ENCODE measurements around the gene ACVR2B. TPM values are rescaled to one million over a fixed set of nuclear protein-coding genes. Genes with fewer than 3 reads are reported as not detected.

The ACVR2B gene
- total and polyA plus RNA-seq, 2 experiments from 2014 or later = 27.9 to 98.7 TPM

- H3K27ac Mint-ChIP-seq = no peak overlapping the region
- H2AFZ ChIP-seq = no peak overlapping the region
- ATAC-seq (no peak), DNase-seq (ENCODE audit: low spot score) (peak; percentile 33)
- no peaks in the 10 kb centered on the region for H3K36me3 ChIP-seq (ENCODE audit: insufficient read depth)
- H3K4me3 ChIP-seq = no peak overlapping the region
- peaks cover 14% of the 10 kb centered on the region for H3F3A ChIP-seq (replicated peaks; ENCODE audit: low read depth)
- peaks cover 61% of the 10 kb centered on the region for H4K20me1 ChIP-seq (replicated peaks; ENCODE audit: insufficient read depth)
- H3K27me3 Mint-ChIP-seq (ENCODE audit: insufficient read depth, low read depth, poor library complexity) = peaks cover 19% of the 10 kb centered on the region
- H3K27ac ChIP-seq (ENCODE audit: low read depth) = no peak overlapping the region
- peaks cover 75% of the 10 kb centered on the region for H3K79me2 ChIP-seq (replicated peaks; ENCODE audit: insufficient read depth)
- H3K27me3 ChIP-seq (ENCODE audit: insufficient read depth) = no peaks in the 10 kb centered on the region
- H3K9me2 ChIP-seq (ENCODE audit: insufficient read depth) = no peaks in the 10 kb centered on the region
- no peak for TF ChIP-seq ZNF114 (CRISPR knock-in tag; IDR thresholded peaks at IDR 0.05)
- H3K36me3 Mint-ChIP-seq (ENCODE audit: low read depth) = peaks cover 2% of the 10 kb centered on the region; the same call in 1 of the 3 replicates
- peaks cover 52% of the 10 kb centered on the region for H3K4me1 Mint-ChIP-seq
- H3K4me3 Mint-ChIP-seq = peak overlapping the region; percentile 21; the same call in 1 of the 3 replicates
- peaks cover 32% of the 10 kb centered on the region for H3K4me1 ChIP-seq (ENCODE audit: insufficient read depth)
- H3K4me2 ChIP-seq = 0 out of 2 replicates have a peak overlapping the region, but pooled peaks have one; percentile 43
- H3K9me3 Mint-ChIP-seq = peaks cover 2% of the 10 kb centered on the region; the same call in 1 of the 3 replicates
Observed at GRCh38 chr3:38457111-38458003, 3.7 kb downstream of the ACVR2B start.

- Mint-ChIP-seq H3K4me3 (no peak overlapping the region; the same call in 2 of the 3 replicates), H3K27ac (no peak overlapping the region; the same call in 1 of the 2 replicates), H3K36me3 (ENCODE audit: low read depth) (peaks cover 2% of the 10 kb centered on the region; the same call in 1 of the 3 replicates), H3K4me1 (peaks cover 46% of the 10 kb centered on the region), H3K9me3 (peaks cover 2% of the 10 kb centered on the region; the same call in 1 of the 3 replicates), H3K27me3 (ENCODE audit: insufficient read depth, low read depth, poor library complexity) (peaks cover 14% of the 10 kb centered on the region)
- no peak for ATAC-seq
- H4K20me1 ChIP-seq (replicated peaks; ENCODE audit: insufficient read depth) = peaks cover 77% of the 10 kb centered on the region
- H3K4me3 ChIP-seq = no peak overlapping the region
- H3K36me3 ChIP-seq (ENCODE audit: insufficient read depth) = no peaks in the 10 kb centered on the region
- H3K79me2 ChIP-seq (replicated peaks; ENCODE audit: insufficient read depth) = peaks cover 91% of the 10 kb centered on the region
- peaks cover 26% of the 10 kb centered on the region for H3K4me1 ChIP-seq (ENCODE audit: insufficient read depth)
- no peaks in the 10 kb centered on the region for H3K27me3 ChIP-seq (ENCODE audit: insufficient read depth)
- no peak for TF ChIP-seq ETS1 (IDR thresholded peaks at IDR 0.05)
- no peak overlapping the region for H3K27ac ChIP-seq (ENCODE audit: low read depth)
- H3F3A ChIP-seq (replicated peaks; ENCODE audit: low read depth) = peaks cover 9% of the 10 kb centered on the region; the same call in 1 of the 2 replicates
- no peak for DNase-seq (ENCODE audit: low spot score)
- H3K4me2 ChIP-seq = no peak overlapping the region; the same call in 1 of the 2 replicates
- H3K9me2 ChIP-seq (ENCODE audit: insufficient read depth) = no peaks in the 10 kb centered on the region
- H2AFZ ChIP-seq = no peak overlapping the region
Observed at GRCh38 chr3:38458796-38459498, 5.3 kb downstream of the ACVR2B start.

- Histone ChIP-seq H3F3A (replicated peaks; ENCODE audit: low read depth) (peaks cover 9% of the 10 kb centered on the region; the same call in 1 of the 2 replicates), H3K36me3 (ENCODE audit: insufficient read depth) (no peaks in the 10 kb centered on the region), H4K20me1 (replicated peaks; ENCODE audit: insufficient read depth) (peaks cover 84% of the 10 kb centered on the region), H3K4me1 (ENCODE audit: insufficient read depth) (peaks cover 26% of the 10 kb centered on the region), H3K27me3 (ENCODE audit: insufficient read depth) (no peaks in the 10 kb centered on the region), H3K27ac (ENCODE audit: low read depth) (no peak overlapping the region), H3K79me2 (replicated peaks; ENCODE audit: insufficient read depth) (peaks cover 94% of the 10 kb centered on the region), H2AFZ (no peak overlapping the region), H3K4me2 (no peak overlapping the region; the same call in 1 of the 2 replicates), H3K9me2 (ENCODE audit: insufficient read depth) (no peaks in the 10 kb centered on the region), H3K4me3 (no peak overlapping the region)
- Mint-ChIP-seq H3K36me3 (ENCODE audit: low read depth) (peaks cover under 1% of the 10 kb centered on the region; the same call in 2 of the 3 replicates), H3K27me3 (ENCODE audit: insufficient read depth, low read depth, poor library complexity) (peaks cover 12% of the 10 kb centered on the region), H3K27ac (no peak overlapping the region), H3K4me3 (no peak overlapping the region), H3K4me1 (peaks cover 46% of the 10 kb centered on the region), H3K9me3 (peaks cover under 1% of the 10 kb centered on the region; the same call in 1 of the 3 replicates)
- DNase-seq (ENCODE audit: low spot score) (no peak), ATAC-seq (no peak)
- TF ChIP-seq ZNF331 (CRISPR knock-in tag; IDR thresholded peaks at IDR 0.05; ENCODE audit: low read depth) (no peak), CREB1 (CRISPR knock-in tag; IDR thresholded peaks at IDR 0.05; ENCODE audit: low read depth) (no peak), ZNF114 (CRISPR knock-in tag; IDR thresholded peaks at IDR 0.05) (no peak), JUNB (IDR thresholded peaks at IDR 0.05; ENCODE audit: unreplicated experiment) (no peak), CTCF (conservative IDR thresholded peaks at IDR 0.05; ENCODE audit: low read depth in 2 of 2) (no peak), EZH2phosphoT487 (IDR thresholded peaks at IDR 0.05; ENCODE audit: unreplicated experiment) (no peak), POLR2AphosphoS5 (IDR thresholded peaks at IDR 0.05; ENCODE audit: low read depth) (no peak), STAT1 (IDR thresholded peaks at IDR 0.05; ENCODE audit: unreplicated experiment) (no peak), ETS1 (IDR thresholded peaks at IDR 0.05) (no peak)
Observed at GRCh38 chr3:38459499-38460048, 5.9 kb downstream of the ACVR2B start.
